DND-41 (cell line): ENCODE results near the gene PLG.
"Not testable (repeated sequence)": the region's sequence is repeated elsewhere in the genome, so short reads cannot be mapped to it uniquely, and the experiment has no call there.

Source experiments
- ATAC-seq: fragments of 200-7000 bp; cut with Tn5 transposase; 3 replicates; pipeline ENCODE4 v1.9.1; 2021; ENCODE audit warnings: low read depth; ENCODE audit not compliant: insufficient read depth
- DNase-seq: peaks from one replicate; pipeline ENCODE4 v3.0.0-alpha.2; 2020
- H2AFZ ChIP-seq: 2 replicates; pipeline ENCODE4 v1.6.0; 2012; ENCODE audit warnings: low read depth, low read length
- H3K27ac ChIP-seq: 2 replicates; pipeline ENCODE4 v1.5.1; 2012; ENCODE audit warnings: low read length, inconsistent platforms
- H3K27me3 ChIP-seq: fragments of 200-600 bp; sonication (generic); 2 replicates; pipeline ENCODE4 v1.6.0; 2012; ENCODE audit warnings: low read length, mild to moderate bottlenecking, inconsistent platforms; ENCODE audit not compliant: insufficient read depth, poor library complexity
- H3K36me3 ChIP-seq: 2 replicates; pipeline ENCODE4 v1.5.1; 2012; ENCODE audit warnings: low read length, inconsistent platforms; ENCODE audit not compliant: insufficient read depth
- H3K4me1 ChIP-seq: 2 replicates; pipeline ENCODE4 v1.5.1; 2012; ENCODE audit warnings: mild to moderate bottlenecking, low read length; ENCODE audit not compliant: insufficient read depth
- H3K4me2 ChIP-seq: 2 replicates; pipeline ENCODE4 v1.6.0; 2012; ENCODE audit warnings: mild to moderate bottlenecking, moderate library complexity, low read length, inconsistent platforms; ENCODE audit not compliant: insufficient read depth
- H3K4me3 ChIP-seq, 2 experiments: fragments of 200-600 bp in 1 of 2; shearing (Covaris generic) in 1 of 2; 2 replicates each; pipeline ENCODE4 v1.5.1; 2012 to 2016; ENCODE audit warnings: inconsistent platforms in 2 of 2, low read length in 2 of 2, mild to moderate bottlenecking in 2 of 2, low read depth in 1 of 2, moderate library complexity in 1 of 2
- H3K79me2 ChIP-seq: 2 replicates; pipeline ENCODE4 v1.6.0; 2012; ENCODE audit warnings: low read length, inconsistent platforms; ENCODE audit not compliant: insufficient read depth
- H3K9ac ChIP-seq: 2 replicates; pipeline ENCODE4 v1.6.0; 2012; ENCODE audit warnings: low read depth, mild to moderate bottlenecking, inconsistent platforms, low read length, moderate library complexity
- H3K9me3 ChIP-seq: 2 replicates; pipeline ENCODE4 v1.5.1; 2012; ENCODE audit warnings: low read length, moderate library complexity, mild to moderate bottlenecking, inconsistent platforms; ENCODE audit not compliant: insufficient read depth, severe bottlenecking
- H4K20me1 ChIP-seq: 2 replicates; pipeline ENCODE4 v1.6.0; 2012; ENCODE audit warnings: low read length; ENCODE audit not compliant: insufficient read depth
- CTCF ChIP-seq: IDR thresholded peaks from 2 replicates; pipeline ENCODE4 v1.5.1; 2012; ENCODE audit warnings: borderline replicate concordance, low read length, moderate library complexity, mild to moderate bottlenecking; ENCODE audit not compliant: poor library complexity, severe bottlenecking; ENCODE audit errors: extremely low read depth
- EZH2 ChIP-seq: IDR thresholded peaks from 3 replicates; pipeline ENCODE4 v1.6.1; 2012; ENCODE audit warnings: borderline replicate concordance, low read depth, mild to moderate bottlenecking, moderate library complexity, low read length, inconsistent platforms; ENCODE audit not compliant: severe bottlenecking

Gene PLG

DNA sequence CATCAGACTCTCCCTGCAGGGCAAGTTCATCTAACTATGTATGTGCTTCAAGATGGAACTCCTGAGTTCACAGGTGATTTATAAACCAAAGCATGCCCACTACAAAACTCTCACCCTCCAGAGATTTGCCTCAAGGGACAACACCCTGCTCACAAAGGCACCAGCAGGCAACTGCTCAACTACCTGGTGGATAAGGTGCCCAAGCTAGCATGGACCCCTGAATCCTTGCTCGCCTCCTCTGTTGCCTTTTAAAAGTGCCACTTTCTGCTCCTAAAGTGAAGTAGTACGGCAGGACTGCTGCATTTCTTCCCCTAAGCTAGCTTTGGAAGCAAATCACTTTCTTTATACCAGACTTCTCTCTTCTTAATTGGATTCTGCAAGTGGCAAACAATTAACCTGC is 39.2 kb upstream of the PLG start:
- ATAC-seq (no peak), DNase-seq (no peak)
- no peak overlapping the region for H3K4me2 ChIP-seq

DNA sequence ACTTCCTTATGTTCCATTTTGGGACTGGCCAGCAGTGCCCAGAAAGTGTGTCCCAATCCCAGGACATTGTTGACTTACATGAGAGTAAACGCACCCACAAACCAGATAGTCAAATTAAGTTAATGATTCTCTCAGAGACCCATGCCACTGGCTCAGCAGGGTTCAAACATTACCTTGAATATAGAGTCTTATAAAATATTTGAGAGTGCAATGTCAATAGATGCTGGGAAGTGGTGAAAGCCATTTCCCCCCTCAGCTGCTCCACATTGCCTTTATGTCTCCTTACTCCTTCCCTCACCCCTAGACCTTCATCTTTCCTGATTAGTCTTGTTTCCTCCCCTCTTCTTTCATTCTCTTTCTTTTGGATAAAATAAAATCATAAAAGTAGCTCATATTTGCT is 37.8 kb upstream of the PLG start, which contains the start of gene LPA:
Gene LPA (minus strand): TSS at position 78 of the 400 bp plus-strand sequence. CDS start 61 bp downstream, at position 17.
- H3K79me2 ChIP-seq, H3K27me3 ChIP-seq, H3K4me3 ChIP-seq, H3K9ac ChIP-seq, H4K20me1 ChIP-seq, H3K36me3 ChIP-seq, H3K4me2 ChIP-seq, ATAC-seq, H2AFZ ChIP-seq, DNase-seq, H3K9me3 ChIP-seq, H3K4me1 ChIP-seq, H3K27ac ChIP-seq: not testable (repeated sequence)

More for the DNA sequence above, 39.2 kb upstream of the PLG start:
- Histone ChIP-seq H3K27ac (no peak overlapping the region), H3K9me3 (no peaks in the 10 kb centered on the region), H3K27me3 (no peaks in the 10 kb centered on the region), H2AFZ (no peak overlapping the region), H3K36me3 (no peaks in the 10 kb centered on the region), H4K20me1 (no peaks in the 10 kb centered on the region; the same call in 1 of the 2 replicates), H3K9ac (no peak overlapping the region), H3K4me1 (no peaks in the 10 kb centered on the region), H3K79me2 (no peaks in the 10 kb centered on the region), H3K4me3 (no peak overlapping the region)
- TF ChIP-seq EZH2 (no peak), CTCF (no peak)

- DNase-seq = peak; percentile 35
- peak; percentile 65 for TF ChIP-seq CTCF
- no peak for TF ChIP-seq EZH2
- no peaks in the 10 kb centered on the region for H3K4me1 ChIP-seq
- no peaks in the 10 kb centered on the region for H3K9me3 ChIP-seq
- no peak overlapping the region for H3K9ac ChIP-seq
- ATAC-seq = 0 out of 3 replicates have a peak, but pooled peaks have one; percentile 50
- H3K27ac ChIP-seq = no peak overlapping the region
- H3K4me3 ChIP-seq = no peak overlapping the region
- H3K4me2 ChIP-seq = no peak overlapping the region
- H2AFZ ChIP-seq = no peak overlapping the region
- H3K27me3 ChIP-seq = no peaks in the 10 kb centered on the region
- no peaks in the 10 kb centered on the region for H3K36me3 ChIP-seq
- no peaks in the 10 kb centered on the region for H3K79me2 ChIP-seq
- no peaks in the 10 kb centered on the region for H4K20me1 ChIP-seq
Observed at GRCh38 chr6:160667639-160668481, 34.2 kb upstream of the PLG start.

DNA sequence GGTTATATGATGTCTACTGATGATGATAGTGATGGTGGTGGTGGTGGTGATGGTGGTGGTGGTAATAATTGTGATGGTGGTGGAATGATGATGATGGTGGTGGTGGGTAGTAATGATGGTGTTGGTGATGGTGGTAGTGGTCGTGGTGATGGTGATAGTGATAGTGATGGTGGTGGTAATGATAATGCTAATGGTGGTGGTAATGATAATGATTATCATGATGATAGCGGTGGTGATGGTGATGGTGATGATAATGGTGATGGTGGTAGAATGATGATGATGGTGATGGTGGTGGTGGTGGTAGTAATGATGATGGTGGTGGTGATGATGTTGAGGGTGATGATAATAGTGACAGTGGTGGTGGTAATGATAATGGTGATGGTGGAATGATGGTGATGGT is 33.5 kb upstream of the PLG start:
- H3K9ac ChIP-seq = no peak overlapping the region
- H3K4me1 ChIP-seq = no peaks in the 10 kb centered on the region
- H4K20me1 ChIP-seq = no peaks in the 10 kb centered on the region
- DNase-seq = no peak
- no peaks in the 10 kb centered on the region for H3K9me3 ChIP-seq
- H3K36me3 ChIP-seq = no peaks in the 10 kb centered on the region
- H3K79me2 ChIP-seq = no peaks in the 10 kb centered on the region
- H3K4me3 ChIP-seq = no peak overlapping the region
- no peak for ATAC-seq
- no peak for TF ChIP-seq EZH2
- TF ChIP-seq CTCF = no peak
- no peak overlapping the region for H3K27ac ChIP-seq
- no peak overlapping the region for H2AFZ ChIP-seq
- H3K27me3 ChIP-seq = no peaks in the 10 kb centered on the region
- H3K4me2 ChIP-seq = no peak overlapping the region

DNA sequence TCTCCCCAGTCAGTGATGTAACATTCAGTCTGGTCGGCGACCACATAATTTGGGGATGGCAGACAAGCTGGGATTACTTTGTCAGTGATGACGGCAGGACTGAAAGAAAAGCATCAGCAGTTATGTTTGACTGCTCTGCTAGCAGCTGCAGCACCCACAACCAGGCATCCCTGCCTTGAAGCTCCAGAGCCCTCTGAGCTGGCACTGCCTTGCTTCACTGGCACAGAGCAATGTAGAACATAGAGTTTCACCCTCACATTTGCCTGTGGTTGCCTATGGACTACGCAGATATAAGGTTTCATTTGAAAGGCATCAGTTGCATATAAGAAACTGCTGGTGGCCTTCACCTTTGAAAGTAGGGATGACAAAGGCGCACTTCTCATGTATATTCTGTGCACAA is 25.6 kb upstream of the PLG start:
- H3K36me3 ChIP-seq, H3K79me2 ChIP-seq, H3K9me3 ChIP-seq, DNase-seq, H3K4me2 ChIP-seq, H4K20me1 ChIP-seq, H3K4me3 ChIP-seq, H3K27ac ChIP-seq, H3K9ac ChIP-seq, ATAC-seq, H3K4me1 ChIP-seq, H2AFZ ChIP-seq, H3K27me3 ChIP-seq: not testable (repeated sequence)
